HS-27A (cell line): ENCODE data around the gene CBX7.

Experiments used
- DNase-seq: peaks from one replicate; pipeline ENCODE4 v3.0.0-alpha.2; 2012; ENCODE audit warnings: low read depth, missing footprints

CBX7 gene

GRCh38 chr22:39123751-39124581 is 28.5 kb downstream of the CBX7 start:
- no peak for DNase-seq

- no peak for DNase-seq
Measured at GRCh38 chr22:39122772-39123470, 29.6 kb downstream of the CBX7 start.

- DNase-seq: no peak
Measured at GRCh38 chr22:39120983-39121382, 31.5 kb downstream of the CBX7 start.

DNA sequence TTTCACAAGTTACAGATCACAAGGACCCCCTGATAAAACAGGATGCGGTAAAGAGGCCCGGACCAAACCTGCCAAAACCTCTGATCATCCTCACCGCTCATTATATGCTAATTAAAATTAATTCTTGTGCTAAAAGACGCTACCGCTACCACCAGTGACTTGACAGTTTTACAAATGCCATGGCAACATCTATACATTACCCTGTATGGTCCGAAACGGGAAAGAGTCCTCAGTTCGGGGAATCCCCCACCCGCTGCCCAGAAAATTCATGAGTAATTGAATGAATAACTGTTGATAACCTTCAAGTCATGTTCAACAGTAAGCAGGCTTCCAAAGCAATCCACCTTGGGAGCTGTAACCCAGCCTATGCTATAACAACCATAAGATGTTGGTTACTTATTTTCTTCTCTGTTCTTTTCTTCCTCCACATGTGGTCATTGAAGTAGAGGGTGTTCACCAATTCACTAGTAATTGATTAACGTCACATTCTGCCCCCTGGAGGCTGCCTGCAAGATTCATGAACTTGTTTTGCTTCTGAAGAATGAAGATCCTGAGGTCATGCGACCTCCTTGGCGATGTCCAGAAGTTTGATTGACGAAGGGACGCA is 34.8 kb downstream of the CBX7 start:
- no peak for DNase-seq

DNA sequence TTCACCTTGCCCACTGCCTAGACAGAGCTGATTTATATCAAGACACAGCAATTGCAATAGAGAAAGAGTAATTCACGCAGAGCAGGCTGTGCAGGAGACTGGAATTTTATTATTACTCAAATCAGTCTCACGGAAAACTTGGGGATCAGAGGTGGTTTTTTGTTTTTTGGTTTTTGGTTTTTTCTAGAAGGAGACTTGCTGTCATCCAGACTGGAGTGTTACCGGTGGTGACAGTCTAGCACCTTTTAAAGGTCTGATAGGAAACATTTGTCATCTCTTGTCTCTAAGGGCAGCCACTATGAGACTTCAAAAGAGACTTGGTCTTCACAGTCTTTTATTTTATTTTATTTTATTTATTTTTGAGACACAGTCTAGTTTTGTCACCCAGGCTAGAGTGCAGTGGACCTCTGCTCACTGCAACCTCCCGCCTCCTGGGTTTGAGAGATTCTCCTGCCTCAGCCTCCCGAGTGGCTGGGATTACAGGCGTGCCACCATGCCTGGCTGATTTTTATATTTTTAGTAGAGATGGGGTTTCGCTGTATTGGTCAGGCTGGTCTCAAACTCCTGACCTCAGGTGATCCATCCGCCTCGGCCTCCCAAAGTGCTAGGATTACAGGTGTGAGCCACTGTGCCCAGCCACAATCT is 36.4 kb downstream of the CBX7 start:
- DNase-seq: no peak

DNA sequence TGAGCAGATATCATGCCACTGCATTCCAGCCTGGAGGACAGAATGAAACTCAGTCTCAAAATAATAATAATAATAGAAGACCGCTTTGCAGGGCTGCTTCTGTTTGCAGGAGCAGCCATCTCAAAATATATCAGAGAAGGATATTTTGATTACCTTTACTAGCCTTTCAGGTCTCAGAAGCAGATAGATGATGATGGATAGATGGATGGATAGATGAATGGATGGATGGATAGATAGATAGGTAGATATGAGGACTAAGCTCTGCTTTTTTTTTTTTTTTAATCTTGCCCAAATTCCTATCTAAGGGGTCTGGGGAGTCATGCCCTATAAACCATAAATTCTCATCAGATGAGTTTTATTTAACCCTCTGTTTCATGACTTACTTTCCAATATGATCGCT is 36.9 kb downstream of the CBX7 start:
- DNase-seq: no peak

DNA sequence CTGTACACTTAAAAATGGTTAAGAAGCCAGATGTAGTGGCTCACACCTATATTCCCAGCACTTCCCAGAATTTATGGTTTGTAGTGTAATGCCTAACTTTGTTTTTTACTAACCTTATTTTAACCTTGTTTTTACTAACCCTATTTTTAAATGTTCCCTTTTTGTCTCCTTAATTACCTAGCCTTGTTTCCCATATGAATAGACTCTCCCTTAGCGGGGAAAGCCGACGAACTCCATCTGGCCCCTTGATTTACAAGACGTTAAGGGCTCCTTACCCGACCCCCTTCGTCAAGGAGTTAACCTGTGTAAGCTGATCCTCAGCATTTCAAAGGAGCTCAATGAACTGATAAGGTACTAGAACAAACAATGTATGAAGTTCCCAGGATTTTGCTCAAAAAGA is 38.4 kb downstream of the CBX7 start:
- no peak for DNase-seq

- no peak for DNase-seq
Measured at GRCh38 chr22:39110631-39111561, 41.6 kb downstream of the CBX7 start.

DNA sequence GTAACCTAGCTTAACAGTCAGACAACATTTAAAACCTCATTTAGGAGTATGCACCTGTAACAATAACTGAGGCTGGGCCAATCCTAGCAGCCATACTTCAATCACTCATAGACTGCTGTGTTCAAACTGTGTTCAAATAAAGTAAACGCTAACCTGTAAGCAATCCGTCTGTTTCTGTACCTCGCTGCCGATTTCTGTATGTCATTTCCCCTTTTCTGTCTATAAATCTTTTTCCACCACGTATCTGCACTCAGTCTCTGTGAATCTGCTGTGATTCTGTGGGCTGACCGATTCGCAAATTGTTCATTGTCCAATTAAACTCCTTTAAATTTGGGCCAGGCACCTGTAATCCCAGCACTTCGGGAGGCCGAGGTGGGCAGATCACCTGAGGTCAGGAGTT is 43.1 kb downstream of the CBX7 start:
- DNase-seq: no peak

GRCh38 chr22:39108487-39108886 is 44.0 kb downstream of the CBX7 start:
- DNase-seq: no peak

DNA sequence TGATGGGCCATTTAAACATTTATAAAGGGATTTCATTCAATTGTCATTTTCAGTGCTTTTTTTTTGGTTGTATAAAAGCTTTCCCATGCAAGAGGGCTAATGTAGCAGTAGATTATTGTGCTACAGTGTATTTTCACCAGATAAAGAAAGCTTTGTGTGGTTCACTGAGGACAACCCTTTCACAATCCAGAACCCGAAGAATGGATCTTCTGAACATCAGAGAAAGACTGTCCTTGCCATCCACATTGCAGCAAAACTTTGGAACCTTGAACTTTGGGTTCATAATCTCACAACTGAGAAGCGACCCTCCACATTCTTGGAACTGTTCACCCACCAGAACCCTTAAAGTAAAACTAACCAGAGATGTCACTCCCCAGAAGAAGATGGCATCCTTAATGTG is 46.2 kb downstream of the CBX7 start:
- DNase-seq: no peak

- DNase-seq: no peak
Measured at GRCh38 chr22:39103431-39103830, 49.0 kb downstream of the CBX7 start.

DNA sequence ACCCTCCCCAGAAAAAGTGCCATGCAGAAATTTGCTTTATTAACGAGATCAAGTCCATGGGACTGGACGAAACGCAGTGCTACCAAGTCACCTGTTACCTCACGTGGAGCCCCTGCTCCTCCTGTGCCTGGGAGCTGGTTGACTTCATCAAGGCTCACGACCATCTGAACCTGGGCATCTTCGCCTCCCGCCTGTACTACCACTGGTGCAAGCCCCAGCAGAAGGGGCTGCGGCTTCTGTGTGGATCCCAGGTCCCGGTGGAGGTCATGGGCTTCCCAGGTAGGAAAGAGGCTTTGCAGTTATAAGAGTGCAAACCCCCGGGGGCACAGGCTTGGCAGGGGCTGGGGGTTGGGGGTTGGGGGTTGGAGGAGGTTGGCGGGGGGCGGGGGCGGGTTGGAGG is 51.3 kb downstream of the CBX7 start:
- DNase-seq: no peak

DNA sequence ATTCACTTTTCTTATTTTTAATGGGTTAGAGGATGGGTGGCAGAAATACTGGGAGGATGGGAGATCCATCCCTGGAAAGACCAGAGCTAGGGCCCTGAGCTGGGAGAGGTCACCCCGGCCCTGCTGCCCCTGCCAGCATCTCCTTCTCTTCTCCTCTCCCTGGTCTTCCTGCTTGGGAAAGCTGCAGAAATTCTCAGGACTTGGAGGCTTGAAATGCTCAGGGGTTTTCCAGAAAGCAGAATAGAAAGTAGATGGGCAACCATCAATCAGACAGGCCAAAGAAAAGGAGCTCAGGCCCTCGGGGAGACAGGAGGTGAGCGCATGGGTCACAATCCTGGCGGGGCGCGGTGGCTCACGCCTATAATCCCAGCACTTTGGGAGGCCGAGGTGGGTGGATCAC is 53.9 kb downstream of the CBX7 start:
- no peak for DNase-seq

DNA sequence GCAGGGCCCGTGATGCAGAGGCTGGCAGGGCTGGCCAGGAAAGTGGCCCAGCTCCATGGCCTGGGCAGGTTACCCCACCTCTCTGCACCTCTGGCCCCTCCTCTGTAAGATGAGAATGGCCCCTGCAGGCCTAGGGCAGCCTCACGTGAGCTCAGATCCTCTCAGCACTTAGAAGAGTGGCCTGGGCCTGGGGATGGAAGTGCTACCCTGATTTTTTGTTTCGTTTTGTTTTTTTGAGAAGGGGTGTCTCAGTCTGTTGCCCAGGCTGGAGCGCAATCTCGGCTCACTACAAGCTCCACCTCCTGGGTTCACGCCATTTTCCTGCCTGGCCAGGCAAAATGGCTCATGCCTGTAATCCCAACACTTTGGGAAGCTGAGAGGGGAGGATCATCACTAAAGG is 54.5 kb downstream of the CBX7 start:
- no peak for DNase-seq

DNA sequence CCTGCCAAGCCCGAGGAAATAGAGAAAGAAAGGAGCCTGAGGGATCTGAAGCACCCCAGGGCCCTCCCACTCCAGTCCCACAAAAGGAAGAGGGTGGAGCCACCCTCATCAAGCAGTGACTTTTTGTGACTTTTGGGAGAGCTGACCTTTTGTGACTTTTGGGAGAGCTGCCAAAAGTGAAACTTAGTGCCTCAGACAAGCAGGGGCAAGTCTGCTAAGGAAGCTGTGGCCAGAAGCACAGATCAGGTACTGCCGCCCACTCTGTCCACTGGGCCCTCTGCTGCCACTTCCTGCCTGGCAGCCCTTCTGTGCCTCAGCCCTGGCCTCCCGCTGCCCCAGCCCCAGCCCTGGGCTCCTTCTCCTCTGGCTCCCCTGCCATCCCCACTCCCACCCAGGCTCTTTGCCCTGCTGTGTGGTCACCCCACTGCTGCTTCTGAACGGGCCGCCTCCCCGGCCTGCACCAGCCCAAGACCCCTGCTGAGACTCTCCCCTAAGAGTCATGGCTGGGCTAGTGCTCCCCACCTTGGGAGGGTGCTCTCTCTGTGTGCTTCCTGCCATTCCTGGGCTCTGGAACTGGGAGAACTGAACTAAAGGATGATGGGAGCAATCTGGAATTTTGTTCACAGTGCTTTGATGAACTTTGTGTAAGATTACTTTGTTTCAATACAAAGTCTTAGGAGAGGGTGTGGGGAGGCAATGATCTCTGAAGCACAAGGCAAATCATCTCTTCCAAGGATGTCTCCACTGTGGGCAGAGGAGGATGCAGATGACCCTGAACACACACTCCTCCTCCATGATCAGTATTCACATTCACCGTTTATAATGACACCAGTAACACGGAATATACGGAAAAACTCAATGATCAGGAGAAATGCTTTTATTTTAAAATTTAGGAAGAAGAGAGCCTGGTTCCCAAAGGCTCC is 55.1 kb downstream of the CBX7 start, which contains the start of gene APOBEC3H:
Gene APOBEC3H, plus strand, starts transcription at position 147 of the 923 bp plus-strand sequence. CDS start 3,035 bp downstream, outside the sequence.
- no peak for DNase-seq

DNA sequence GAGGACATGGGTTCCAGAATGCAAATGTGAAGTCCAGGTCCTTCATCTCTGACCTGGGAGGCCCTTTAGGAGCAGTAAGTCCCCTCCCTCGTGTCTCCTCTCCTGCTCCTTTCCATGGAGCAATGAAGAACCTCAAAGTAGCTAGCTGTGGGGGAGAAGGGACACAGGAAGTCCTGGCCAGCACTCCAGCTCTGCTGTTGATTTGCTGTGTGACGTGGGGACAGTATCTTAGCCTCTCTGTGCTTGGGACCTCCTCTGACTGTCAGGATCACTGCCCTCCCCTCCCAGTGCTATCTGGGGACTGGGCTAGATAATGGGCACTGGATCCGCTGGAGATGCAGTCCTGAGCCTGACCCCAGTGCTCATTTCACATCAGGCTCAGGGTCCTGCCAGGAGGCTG is 56.5 kb downstream of the CBX7 start:
- DNase-seq: no peak

DNA sequence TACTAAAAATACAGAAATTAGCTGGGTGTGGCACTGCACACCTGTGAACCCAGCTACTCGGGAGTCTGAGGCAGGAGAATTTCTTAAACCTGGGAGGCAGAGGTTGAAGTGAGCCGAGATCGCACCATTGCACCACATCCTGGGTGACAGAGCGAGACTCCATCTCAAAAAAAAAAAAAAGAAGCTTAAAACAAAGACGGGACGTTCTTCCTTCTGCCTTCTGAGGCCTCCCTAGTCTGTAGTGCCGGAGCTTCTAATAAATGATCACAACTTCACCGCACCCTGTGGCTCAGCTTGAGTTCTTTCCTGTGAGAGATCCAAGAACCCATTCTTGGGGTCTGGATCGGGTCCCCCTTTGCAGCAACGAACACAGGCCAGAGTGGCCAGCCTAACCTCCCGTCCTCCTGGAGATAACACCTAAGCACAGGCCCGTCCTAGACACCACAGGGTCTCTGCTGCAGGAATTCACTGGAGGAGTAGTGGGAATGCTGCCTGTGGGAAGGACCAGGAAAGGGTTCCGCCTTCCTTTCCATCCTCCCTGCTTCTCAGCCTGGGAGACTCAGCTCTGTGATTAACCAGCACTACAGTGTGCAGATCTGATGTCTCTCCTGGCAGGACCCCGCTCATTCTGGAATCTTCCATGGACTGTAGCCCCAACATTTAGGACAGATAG is 57.6 kb downstream of the CBX7 start:
- DNase-seq: no peak

- DNase-seq: no peak
Measured at GRCh38 chr22:39092111-39092862, 60.2 kb downstream of the CBX7 start.
